Pulmonary artery endothelial cell (primary cell): ENCODE data around the gene UNC80. TPM values are rescaled to one million over a fixed set of nuclear protein-coding genes. Genes with fewer than 3 reads are reported as not detected.

Experiments
- DNase-seq: peaks from one replicate; pipeline ENCODE4 v3.0.0-alpha.2; 2011; ENCODE audit warnings: low read depth, low spot score
- total RNA-seq: library from RNA; depleted of rRNA; stranded (reverse); fragments of >200 nt; gene quantifications from 2 replicates; pipeline ENCODE4 v1.2.3, GENCODE V29; 2014

The UNC80 gene
- total RNA-seq, 1 donor from 2014 or later, result not detected

DNA sequence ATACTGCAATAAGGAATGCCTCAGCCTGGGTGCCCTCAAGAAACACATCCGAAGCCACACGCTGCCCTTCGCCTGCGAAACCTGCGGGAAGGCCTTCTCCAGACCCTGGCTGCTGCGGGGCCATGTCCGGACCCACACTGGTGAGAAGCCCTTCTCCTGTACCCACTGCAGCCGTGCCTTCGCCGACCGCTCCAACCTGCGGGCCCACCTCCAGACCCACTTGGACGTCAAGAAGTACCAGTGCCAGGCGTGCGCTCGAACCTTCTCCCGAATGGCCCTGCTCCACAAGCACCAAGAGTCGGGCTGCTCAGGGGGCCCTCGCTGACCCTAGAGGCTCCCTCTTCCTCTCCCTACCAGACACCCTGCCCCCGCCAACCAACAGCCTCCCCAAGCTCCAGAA lies 37.6 kb downstream of the UNC80 start:
- DNase-seq, result no peak

DNA sequence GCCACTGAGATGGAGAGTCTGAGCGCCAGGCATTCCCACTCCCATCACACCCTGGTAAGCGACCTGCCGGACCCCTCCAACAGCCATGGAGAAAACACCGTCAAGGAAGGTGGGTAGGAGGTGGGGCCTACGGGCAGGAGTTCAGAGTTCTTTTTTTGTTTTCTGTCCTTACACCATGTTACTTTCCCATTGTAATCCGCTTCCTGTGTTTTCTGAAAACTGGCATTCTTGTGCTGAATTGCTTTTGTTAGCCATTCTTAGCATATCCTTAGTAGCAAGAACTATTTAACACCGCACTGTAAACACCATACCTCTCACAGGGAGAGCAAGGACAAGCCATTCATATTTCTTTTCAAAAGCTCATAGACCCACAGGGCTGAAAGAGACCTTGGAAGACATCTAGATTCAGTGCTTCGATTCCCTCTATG lies 46.2 kb downstream of the UNC80 start:
- DNase-seq, result peak; percentile 10

DNA sequence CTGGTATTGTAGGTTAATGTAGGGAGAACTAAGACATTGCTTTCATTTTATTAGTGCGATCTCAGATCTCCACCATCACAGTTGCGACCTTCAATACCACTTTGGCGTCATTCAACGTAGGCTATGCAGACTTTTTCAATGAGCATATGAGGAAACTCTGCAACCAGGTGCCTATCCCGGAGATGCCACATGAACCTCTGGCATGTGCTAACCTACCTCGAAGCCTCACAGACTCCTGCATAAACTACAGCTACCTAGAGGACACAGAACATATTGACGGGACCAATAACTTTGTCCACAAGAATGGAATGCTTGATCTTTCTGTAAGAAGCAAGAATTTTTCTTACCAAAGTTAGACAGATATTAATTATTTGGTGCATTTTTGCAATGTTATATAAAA lies 47.3 kb downstream of the UNC80 start:
- DNase-seq, result no peak

DNA sequence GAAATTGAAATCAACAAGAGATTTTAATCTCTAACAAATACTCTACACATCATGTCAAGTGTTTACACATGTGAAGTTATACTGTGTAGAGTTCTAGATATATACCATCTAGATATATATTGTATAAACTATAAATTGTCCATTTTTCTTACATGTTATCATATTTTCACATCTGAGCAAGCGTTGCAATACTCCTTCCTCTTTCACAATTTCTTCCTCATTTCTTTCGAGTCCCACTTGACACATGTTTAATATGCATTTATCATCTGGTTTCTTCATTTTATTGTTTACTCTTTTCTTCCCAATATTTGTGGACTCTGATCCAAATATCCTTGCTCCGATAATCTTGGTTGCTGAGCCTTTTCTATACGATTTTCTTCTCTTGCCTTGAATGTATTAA lies 50.2 kb downstream of the UNC80 start:
- DNase-seq, result no peak

DNA sequence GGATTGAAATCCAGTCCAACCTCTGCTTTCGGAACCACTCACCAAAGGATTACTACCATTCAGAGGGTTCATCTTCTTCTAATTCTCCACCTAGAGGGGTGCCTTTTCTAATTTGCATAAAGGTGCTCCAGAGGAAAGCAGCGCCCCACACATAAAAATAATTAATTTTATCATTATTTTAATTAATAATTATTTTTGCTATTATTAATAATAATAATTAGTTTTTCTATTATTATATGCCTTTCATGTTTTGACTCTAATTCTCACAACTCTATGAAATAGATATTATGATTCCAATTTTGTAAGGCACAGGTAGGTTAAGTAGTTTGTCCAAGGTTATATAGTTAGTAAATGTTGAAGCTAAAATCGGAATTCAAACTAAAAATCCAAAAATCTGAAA lies 51.9 kb downstream of the UNC80 start:
- no peak for DNase-seq

DNA sequence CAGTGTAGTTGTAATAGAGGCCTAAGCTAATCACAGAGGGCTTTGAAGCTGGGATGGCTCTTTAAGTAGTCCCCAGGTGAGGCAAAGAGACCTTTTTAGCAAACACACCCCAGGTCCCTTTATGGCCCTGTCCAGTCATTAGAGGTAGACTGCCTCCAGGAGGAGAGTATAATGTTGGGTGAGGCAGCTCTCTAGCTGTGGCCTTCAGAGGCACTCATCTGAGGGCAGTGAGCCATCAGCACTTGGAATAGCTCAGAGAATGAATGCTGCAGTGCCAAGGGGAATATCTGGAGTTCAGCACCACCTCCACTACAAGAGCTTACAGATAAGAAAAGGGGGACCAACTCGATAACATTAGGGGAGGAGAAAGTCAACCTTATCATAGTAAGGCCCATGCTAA lies 52.8 kb downstream of the UNC80 start:
- no peak for DNase-seq

DNA sequence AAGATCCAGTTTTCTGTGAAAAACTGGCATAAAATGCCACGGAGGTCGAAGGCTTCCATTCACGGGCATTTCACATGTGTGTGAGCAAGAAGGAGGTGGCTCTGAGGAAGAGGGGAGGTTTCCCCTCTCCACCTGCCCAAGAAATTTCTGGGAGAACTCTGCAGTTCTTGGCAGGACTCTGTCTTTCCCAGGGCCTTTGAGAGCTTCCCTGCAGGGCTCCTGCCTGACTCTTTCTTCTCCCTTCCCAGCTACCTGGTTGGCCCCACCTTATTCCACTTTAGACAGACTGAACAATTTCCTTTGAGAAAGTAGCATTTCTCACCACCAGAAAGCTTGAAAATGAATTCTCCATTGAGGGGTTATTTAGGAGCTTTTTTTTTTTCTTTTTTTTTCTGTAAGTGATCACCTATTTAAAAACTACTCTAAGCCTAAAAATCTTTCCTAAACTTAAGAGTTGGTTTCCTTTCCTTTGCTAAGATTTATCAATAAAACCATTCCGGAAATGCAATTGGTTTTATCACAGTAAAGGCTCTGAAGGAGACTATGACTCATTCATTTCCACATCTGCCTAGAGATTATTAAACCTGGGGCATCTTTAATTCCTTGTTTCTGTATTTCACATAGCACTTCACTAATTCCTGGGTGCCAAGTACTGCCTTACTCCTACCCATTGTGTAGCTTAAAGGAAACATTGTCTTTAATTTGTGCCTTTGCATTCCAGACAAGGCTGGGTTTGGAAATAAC lies 59.3 kb downstream of the UNC80 start:
- no peak for DNase-seq

DNA sequence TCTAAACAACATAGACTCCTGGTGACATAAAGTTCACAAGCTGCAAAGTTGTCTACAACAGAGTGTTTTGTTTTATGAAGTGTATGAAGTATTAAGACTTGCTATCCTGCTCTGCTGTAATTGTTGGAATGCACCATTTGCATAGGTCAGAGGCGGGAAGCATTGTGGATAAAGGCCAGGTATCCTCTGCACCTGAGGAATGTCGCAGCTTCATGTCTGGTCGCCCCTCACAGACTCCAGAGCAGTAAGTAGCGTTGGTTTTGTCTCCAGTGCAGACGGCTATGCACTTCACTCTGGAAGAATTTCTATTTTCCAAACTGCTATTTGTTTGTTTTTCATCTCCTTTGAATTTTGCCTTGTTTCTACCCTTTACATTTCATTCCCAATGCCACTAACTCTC lies 63.1 kb downstream of the UNC80 start:
- no peak for DNase-seq

DNA sequence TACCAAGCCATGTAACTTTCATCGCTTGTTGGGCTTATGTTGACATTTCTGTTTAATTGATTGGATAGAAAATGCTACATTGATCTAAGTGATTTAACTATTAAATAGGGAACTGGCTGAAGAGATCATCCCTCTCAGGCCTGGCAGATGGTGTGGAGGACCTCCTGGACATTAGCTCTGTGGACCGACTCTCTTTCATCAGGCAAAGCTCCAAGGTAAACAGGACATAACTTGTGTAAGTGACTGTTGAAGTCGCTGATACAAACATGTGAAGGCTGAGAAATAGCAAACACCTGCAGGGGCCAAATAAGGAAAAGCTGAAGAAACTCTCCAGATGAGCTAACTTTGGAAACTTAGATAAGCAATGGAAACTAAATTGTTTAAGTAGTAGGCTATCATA lies 68.8 kb downstream of the UNC80 start:
- DNase-seq, result no peak

DNA sequence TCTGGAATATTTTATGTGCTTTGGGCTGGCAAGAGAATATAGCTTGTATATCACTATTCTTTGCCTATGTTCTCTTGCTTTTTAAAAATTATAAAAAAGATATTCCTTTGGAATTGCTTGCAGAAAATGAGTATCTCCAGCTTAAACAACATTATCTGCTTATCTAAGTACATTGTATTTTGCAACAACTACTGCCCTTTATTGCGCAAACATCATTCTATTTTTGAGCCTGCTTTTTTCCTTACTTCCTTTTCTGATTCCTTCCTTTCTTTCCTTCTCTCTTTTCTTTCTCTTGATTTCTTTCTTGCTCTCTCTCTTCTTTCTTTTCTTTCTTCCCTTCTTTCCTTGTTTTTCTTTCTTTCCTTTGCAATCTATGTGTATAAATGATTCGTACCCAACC lies 74.0 kb downstream of the UNC80 start:
- no peak for DNase-seq

DNA sequence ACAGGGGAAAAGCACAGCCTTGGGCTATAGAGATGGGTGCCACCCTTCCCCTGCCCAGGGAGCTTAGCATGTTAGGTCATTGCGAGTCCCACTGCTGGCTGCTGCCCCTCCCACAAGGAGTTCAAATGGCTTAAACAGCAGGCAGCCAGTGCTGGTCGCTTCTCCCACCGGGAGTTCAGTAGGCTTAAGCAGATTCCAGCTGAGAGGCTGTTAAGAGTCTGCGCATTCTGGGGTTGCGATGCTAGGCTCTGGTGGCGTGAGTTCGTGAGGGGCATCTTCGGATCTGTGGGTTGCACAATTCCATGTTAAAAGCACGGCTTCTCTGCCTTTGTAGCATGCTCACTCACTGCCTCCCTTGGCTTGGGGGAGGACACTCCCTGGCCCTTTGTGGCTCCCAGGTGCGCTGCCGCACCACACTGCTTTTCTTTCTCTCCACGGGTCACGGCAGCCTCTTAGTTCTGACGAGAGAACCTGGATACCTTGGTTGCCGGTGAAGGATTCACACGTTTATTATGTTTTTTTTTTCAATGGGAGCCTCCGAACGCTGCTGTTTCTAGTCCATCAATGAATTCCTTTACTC lies 93.2 kb downstream of the UNC80 start:
- no peak for DNase-seq

DNA sequence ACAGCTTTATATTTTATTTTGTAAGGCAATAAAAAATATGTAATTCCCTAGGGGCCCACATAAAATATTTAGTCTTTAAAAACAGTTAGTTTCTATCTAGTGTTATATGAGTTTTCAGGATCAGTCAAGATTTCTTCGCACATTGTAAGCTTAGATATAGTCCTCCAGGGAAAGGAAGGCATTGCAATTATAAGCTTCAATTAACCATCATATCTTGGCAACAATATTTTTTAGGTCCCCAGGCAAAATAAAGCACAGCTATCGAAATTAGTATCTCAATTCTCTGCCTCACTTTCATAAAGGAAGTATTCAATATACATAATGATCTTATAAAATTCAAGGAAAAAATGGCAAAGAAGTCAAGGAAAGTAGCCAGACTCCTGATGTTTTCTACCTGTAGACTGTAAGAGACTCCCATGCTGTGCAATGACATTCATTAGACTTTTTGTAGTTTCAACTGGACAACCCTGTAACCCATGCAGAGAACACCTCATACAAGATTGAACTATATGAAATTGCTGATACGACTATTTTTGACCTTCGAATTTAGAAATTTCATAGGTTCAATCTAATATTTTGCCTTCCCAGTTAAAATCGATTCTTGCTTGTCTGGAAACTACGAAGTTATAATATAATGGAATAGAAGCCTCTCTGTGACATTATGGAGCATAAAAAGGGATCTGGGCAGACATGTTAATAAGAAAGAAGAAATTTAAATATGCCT lies 96.8 kb downstream of the UNC80 start:
- no peak for DNase-seq

DNA sequence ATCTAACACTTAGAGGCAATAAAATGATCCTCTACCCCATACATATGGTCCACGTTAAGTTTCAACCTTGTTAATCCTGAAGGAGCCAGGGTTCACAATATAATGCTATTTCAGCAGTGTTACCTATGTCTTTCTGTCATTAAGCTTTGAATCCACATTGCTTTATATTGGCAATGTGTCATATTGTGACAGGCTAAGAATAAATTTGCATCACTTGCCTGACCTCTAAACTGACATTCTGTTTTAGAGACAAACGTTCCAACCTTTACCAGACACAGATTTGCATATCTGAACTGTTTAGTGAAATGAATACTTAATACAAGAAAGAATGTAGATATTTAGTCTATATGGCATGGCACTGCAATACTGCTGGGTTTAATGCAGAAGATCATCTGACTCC lies 98.4 kb downstream of the UNC80 start:
- DNase-seq, result no peak

DNA sequence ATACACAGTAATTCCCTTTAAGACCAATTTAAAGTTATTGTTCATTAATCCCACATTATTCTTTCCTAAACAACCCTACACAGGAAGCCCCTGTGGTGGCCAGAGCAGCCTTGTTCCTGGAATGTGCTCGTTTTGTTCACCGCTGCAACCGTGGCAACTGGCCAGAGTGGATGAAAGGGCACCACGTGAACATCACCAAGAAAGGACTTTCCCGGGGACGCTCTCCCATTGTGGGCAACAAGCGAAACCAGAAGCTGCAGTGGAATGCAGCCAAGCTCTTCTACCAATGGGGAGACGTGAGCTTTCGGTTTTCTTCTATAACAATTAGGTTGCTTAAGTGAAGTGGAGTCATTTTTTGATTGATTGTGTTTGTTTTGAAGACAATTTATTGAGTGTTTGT lies 101.0 kb downstream of the UNC80 start:
- no peak for DNase-seq

DNA sequence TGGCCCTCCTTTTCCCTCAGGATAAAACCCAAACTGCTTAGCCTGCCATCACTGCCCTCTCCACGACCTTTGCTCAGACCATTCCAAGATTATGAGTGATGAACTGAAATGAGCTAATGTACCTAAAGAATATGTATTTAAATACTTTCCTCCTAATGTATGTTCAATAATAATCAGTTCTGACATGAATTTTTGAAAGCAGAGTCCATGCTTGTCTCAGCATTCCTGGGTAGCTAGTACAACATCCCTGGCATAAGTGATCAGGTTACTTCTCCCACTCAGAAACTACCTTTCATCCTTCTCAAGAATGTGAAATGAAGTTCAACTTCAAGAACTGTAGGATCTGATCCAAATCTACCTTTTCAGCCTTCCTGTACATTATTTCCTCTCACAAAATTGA lies 103.6 kb downstream of the UNC80 start:
- no peak for DNase-seq

DNA sequence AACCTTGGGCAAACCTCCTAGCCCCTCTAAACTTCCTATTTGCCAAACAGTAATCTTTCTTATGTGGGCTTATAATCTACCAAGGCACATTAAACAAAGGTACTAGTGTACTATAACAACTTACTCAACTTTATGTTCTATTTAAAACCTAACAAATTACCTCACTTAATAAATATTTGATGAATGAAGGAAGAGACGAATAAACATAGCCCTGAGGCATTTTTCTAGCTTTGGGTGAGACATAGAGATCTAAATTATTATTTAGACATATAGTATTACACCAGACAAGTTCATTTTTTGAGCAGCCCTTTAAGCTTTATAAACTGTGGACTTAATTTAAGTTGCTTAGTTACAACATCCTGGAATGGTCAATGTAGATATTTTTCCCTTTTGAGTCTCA lies 104.6 kb downstream of the UNC80 start:
- DNase-seq, result no peak

DNA sequence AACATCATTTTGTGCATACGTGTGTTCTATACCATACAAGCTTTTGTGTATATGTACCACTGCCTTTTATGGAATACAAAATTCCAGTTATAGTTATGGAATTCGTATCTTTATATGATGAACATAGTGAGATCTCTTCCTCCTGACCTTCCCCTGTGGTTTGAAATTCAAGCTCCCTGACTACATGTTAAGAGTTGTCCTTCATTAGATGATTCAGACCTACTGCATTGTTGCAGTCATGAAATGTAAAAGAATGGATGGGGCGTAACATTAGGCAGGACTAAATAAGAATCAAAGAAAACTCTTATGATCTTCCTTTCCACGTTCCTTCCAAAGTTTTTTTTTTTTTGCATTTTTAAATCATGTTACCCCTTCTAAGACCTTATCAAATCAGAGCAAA lies 107.1 kb downstream of the UNC80 start:
- DNase-seq, result no peak

DNA sequence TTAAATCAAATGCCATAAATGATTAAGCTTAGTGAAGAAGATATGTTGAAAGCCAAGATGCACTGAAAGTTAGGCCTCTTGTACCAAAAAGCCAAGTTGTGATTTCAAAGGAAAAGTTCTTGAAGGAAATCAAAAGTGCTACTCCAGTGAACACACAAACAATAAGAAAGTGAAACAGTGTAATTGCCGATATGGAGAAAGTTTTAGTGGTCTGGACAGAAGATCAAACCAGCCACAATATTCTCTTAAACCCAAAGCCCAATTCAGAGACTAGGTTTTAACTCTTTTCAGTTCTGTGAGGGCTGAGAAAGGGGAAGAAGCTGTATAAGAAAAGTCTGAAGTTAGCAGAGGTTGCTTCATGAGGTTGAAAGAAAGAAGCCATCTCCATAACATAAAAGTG lies 129.0 kb downstream of the UNC80 start:
- no peak for DNase-seq

DNA sequence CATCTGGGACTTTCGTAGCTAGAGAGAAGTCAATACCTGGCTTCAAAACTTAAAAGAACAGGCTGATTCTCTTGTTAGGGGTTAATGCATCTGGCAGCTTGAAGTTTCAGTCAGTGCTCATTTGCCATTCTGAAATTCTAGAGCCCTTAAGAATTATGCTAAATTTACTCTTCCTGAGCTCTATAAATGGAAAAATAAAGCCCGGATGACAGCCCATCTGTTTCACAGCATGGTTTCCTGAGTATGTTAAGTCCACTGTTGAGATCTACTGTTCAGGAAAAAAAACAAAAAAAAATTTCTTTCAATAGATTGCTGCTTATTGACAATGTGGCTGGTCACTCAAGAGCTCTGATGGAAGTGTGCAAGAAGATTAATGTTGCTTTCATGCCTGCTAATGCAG lies 129.5 kb downstream of the UNC80 start:
- no peak for DNase-seq

DNA sequence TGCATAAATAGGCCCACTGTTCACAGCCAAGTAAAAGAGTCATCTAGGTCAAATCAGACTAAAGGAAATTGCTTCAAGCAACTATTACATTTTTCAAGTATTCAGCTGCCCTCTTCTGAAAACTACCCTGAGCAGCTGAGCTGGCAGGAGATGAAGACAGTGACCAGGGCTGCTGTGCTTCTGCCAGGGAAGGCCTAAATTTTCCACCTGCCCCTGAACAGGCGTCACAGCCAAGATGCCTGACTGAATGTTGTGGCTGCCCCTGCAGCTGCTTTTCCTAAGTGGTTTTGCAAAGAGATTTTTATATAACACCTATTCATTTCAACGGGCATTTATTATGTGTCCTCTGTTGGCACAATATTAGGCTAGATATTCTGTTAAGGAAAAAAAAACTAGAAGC lies 134.1 kb downstream of the UNC80 start:
- DNase-seq, result no peak

DNA sequence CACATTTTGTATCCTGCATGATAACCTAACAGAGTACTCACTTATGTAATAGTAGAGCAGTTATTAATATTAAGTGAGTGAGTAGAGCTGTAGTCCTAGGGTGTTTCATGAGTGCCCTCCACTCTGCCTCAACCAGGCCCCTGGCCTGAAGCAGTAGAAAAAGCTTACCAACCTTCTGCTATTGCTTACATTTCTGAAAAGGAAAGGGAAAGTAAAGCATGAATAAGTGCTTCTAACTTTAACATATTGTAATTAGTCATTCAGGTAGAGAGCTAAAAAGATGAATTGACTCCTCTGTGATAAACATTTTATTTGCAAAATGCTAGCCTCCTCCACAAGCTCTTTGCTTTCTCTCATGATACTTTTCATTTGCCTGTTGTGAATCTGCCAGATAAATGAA lies 136.1 kb downstream of the UNC80 start:
- DNase-seq, result no peak

DNA sequence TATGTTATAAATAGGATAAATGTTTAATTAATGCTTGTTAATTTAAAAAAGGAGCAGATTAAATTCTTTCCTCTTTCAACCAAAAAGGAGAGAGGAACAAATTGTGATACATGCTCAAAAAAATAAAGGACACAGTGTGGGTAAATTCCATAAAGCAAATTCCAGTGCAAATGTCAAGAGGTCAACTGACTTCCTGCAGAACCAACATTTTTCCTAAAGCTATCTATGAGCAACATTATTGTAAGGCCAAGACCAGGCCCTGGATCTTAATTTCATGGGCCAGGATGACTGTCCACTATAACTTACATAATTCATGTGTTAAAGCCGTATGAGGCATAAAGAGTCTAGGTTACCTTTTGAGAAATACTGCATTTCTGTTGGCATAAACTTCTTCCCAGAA lies 136.9 kb downstream of the UNC80 start:
- no peak for DNase-seq

DNA sequence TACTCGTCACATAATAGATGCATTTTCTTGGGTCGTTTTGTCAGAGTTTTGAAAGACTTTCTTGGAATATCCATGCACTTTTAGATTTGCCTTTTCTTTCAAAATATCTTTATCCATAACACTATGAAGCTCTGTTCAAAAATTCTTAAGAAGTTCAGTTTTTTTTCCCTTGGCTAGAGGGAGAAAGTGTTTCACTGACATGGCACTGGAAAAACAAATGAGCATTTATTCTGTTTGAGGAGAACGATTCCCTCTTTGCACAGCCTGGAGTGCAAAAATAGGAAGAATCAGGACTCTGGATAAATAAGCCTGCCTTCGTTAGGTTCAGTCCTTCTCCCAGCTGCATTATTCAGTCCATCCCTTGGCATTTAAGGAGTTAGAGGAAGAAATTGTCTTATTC lies 139.9 kb downstream of the UNC80 start:
- DNase-seq, result no peak
